SK-N-SH (cell line): ENCODE results near the gene PCNX1. TPM values are rescaled to one million over a fixed set of nuclear protein-coding genes. Genes with fewer than 3 reads are reported as not detected.

Source experiments
- CTCF ChIA-PET: fragments of 300-600, 350-600 bp; formaldehyde crosslinking; extraction: SDS; loops from one replicate; lab custom pipeline; 2021; lab: Yijun Ruan, JAX
- POLR2A ChIA-PET: fragments of 350-600 bp; sonication (Branson Sonifier 250); formaldehyde crosslinking; extraction: SDS; loops from one replicate; lab custom pipeline; 2020; ENCODE audit warnings: antibody characterized with exemption, inconsistent platforms; lab: Yijun Ruan, JAX
- DNase-seq: peaks from one replicate; pipeline ENCODE4 v3.0.0; 2012
- H2AFZ ChIP-seq: fragments of 200-600 bp; sonication (generic); 2 replicates; pipeline ENCODE4 v1.8.1; 2016; ENCODE audit warnings: antibody characterized with exemption, mild to moderate bottlenecking, low read depth
- H3F3A ChIP-seq: fragments of 200-600 bp; sonication (generic); replicated peaks from 2 replicates; pipeline ENCODE3; 2016; ENCODE audit warnings: antibody characterized with exemption, mild to moderate bottlenecking; ENCODE audit not compliant: insufficient read depth
- H3K27ac ChIP-seq, 2 experiments: fragments of 200-500 bp in 1 of 2; fragments of 200-600 bp in 1 of 2; sonication (Bioruptor generic) in 1 of 2; sonication (generic), shearing (Covaris generic) in 1 of 2; 2 replicates each; pipeline versions ENCODE4 v1.5.1 to v1.6.1; 2014 to 2016; ENCODE audit warnings: low read depth in 2 of 2, inconsistent platforms in 1 of 2, low read length in 1 of 2, mild to moderate bottlenecking in 1 of 2, mixed read lengths in 1 of 2
- H3K27me3 ChIP-seq: fragments of 200-600 bp; sonication (generic), shearing (Covaris generic); 2 replicates; pipeline ENCODE4 v1.6.1; 2016; ENCODE audit warnings: mixed run types; ENCODE audit not compliant: insufficient read depth
- H3K36me3 ChIP-seq, 2 experiments: fragments of 200-500 bp in 1 of 2; fragments of 200-600 bp in 1 of 2; sonication (Bioruptor generic) in 1 of 2; sonication (generic) in 1 of 2; replicated peaks in 1 of 2; 2 replicates each; pipeline versions ENCODE3 to v1.5.1; 2014 to 2016; ENCODE audit warnings: low read length in 1 of 2, mild to moderate bottlenecking in 1 of 2; ENCODE audit not compliant: insufficient read depth in 2 of 2, control insufficient read depth in 1 of 2
- H3K4me1 ChIP-seq, 2 experiments: fragments of 200-500 bp in 1 of 2; fragments of 200-600 bp in 1 of 2; sonication (Bioruptor generic) in 1 of 2; sonication (generic), shearing (Covaris generic) in 1 of 2; 2 replicates each; pipeline versions ENCODE4 v1.5.1 to v1.6.1; 2014 to 2016; ENCODE audit warnings: low read depth in 1 of 2, low read length in 1 of 2, mixed run types in 1 of 2; ENCODE audit not compliant: insufficient read depth in 2 of 2, control insufficient read depth in 1 of 2
- H3K4me2 ChIP-seq: fragments of 200-600 bp; sonication (generic), shearing (Covaris generic); 2 replicates; pipeline ENCODE4 v1.6.1; 2017; ENCODE audit warnings: mixed run types
- H3K4me3 ChIP-seq, 2 experiments: fragments of 200-500 bp in 1 of 2; fragments of 200-600 bp in 1 of 2; sonication (Bioruptor generic) in 1 of 2; sonication (generic), shearing (Covaris generic) in 1 of 2; 2 replicates each; pipeline versions ENCODE4 v1.5.1 to v1.8.1; 2014 to 2016; ENCODE audit warnings: low read depth in 2 of 2, inconsistent platforms in 1 of 2, low read length in 1 of 2, mild to moderate bottlenecking in 1 of 2, mixed read lengths in 1 of 2, moderate library complexity in 1 of 2
- H3K79me2 ChIP-seq: fragments of 200-600 bp; sonication (generic); 2 replicates; pipeline ENCODE4 v1.8.1; 2017; ENCODE audit warnings: mild to moderate bottlenecking; ENCODE audit not compliant: insufficient read depth
- H3K9ac ChIP-seq: fragments of 200-600 bp; sonication (generic); 2 replicates; pipeline ENCODE4 v1.6.1; 2017; ENCODE audit warnings: mixed run types
- H3K9me2 ChIP-seq: fragments of 200-600 bp; sonication (generic); 2 replicates; pipeline ENCODE4 v1.6.1; 2017; ENCODE audit warnings: mixed run types
- H3K9me3 ChIP-seq: fragments of 200-600 bp; sonication (generic); 2 replicates; pipeline ENCODE4 v1.6.1; 2017; ENCODE audit warnings: mixed run types, mild to moderate bottlenecking, moderate library complexity
- H4K20me1 ChIP-seq: fragments of 200-600 bp; sonication (generic); 2 replicates; pipeline ENCODE4 v1.6.1; 2017; ENCODE audit warnings: mild to moderate bottlenecking, mixed run types; ENCODE audit not compliant: insufficient read depth
- CTCF ChIP-seq: fragments of 200-600 bp; sonication (generic); IDR thresholded peaks from 2 replicates; pipeline ENCODE4 v1.6.1; 2017; ENCODE audit warnings: antibody characterized with exemption, mild to moderate bottlenecking, moderate library complexity
- EZH2phosphoT487 ChIP-seq: fragments of 200-600 bp; sonication (generic); IDR thresholded peaks from 2 replicates; pipeline ENCODE4 v1.6.1; 2017; ENCODE audit warnings: low read depth, mixed run types, mild to moderate bottlenecking, antibody characterized with exemption, moderate library complexity, borderline replicate concordance
- FOSL2 ChIP-seq: IDR thresholded peaks from 2 replicates; pipeline ENCODE4 v1.4.0; 2012; ENCODE audit warnings: low read depth, mild to moderate bottlenecking, moderate library complexity, borderline replicate concordance
- FOXJ3 ChIP-seq: sonication (generic); formaldehyde crosslinking; IDR thresholded peaks from 2 replicates; pipeline ENCODE4 v1.5.1; 2020; ENCODE audit warnings: mild to moderate bottlenecking, missing genetic modification reagents
- GABPA ChIP-seq: IDR thresholded peaks from 2 replicates; pipeline ENCODE4 v1.4.0; 2012; ENCODE audit warnings: low read depth, mild to moderate bottlenecking
- GATA2 ChIP-seq: sonication (generic); formaldehyde crosslinking; IDR thresholded peaks from 2 replicates; pipeline ENCODE4 v1.5.0; 2020; ENCODE audit warnings: mild to moderate bottlenecking, missing genetic modification reagents
- IRF3 ChIP-seq: fragments of 150-350 bp; IDR thresholded peaks from 2 replicates; pipeline ENCODE4 v1.6.1; 2016; ENCODE audit warnings: mild to moderate bottlenecking, low read depth, low read length
- MAX ChIP-seq: IDR thresholded peaks from 2 replicates; pipeline ENCODE4 v1.4.0; 2012; ENCODE audit warnings: low read depth
- NRF1 ChIP-seq: IDR thresholded peaks from 2 replicates; pipeline ENCODE4 v1.6.1; 2012; ENCODE audit warnings: low read depth, mild to moderate bottlenecking, low read length
- POLR2AphosphoS5 ChIP-seq: IDR thresholded peaks from 2 replicates; pipeline ENCODE4 v1.6.1; 2012; ENCODE audit warnings: low read depth, low read length
- RFX5 ChIP-seq: IDR thresholded peaks from 2 replicates; pipeline ENCODE4 v1.6.1; 2012; ENCODE audit warnings: mild to moderate bottlenecking, improper control_type of control experiment, low read length
- SMC3 ChIP-seq: IDR thresholded peaks from 2 replicates; pipeline ENCODE4 v1.6.1; 2012; ENCODE audit warnings: low read depth, low read length, improper control_type of control experiment
- TAF1 ChIP-seq: IDR thresholded peaks from 2 replicates; pipeline ENCODE4 v1.6.1; 2012; ENCODE audit warnings: low read depth, mild to moderate bottlenecking, low read length, moderate library complexity, borderline replicate concordance
- TCF12 ChIP-seq: IDR thresholded peaks from 2 replicates; pipeline ENCODE4 v1.4.0; 2012
- USF1 ChIP-seq: IDR thresholded peaks from 2 replicates; pipeline ENCODE4 v1.4.0; 2012; ENCODE audit warnings: low read depth, borderline replicate concordance
- ZBTB33 ChIP-seq: IDR thresholded peaks from 2 replicates; pipeline ENCODE4 v1.4.0; 2012; ENCODE audit warnings: low read depth, borderline replicate concordance
- polyA plus RNA-seq, 3 experiments: library from polyadenylated mRNA; depleted of rRNA; stranded (reverse); fragments of >200 nt; gene quantifications; 2 replicates each; pipeline ENCODE4 v1.2.3, GENCODE V29; 2012

PCNX1 gene
- polyA plus RNA-seq, 1 of the 3 experiments (the other 2 are of a cell fraction) = 9.4 TPM

- peaks cover 3% of the 10 kb centered on the region for H3F3A ChIP-seq
- no peak overlapping the region for H3K4me2 ChIP-seq
- no peaks in the 10 kb centered on the region for H3K79me2 ChIP-seq
- no peaks in the 10 kb centered on the region for H3K27me3 ChIP-seq
- peaks cover 0 to 5% of the 10 kb centered on the region in 2 experiments; a peak in 1 of 4 replicates for H3K4me1 ChIP-seq
- no peaks in the 10 kb centered on the region for H3K9me3 ChIP-seq
- H2AFZ ChIP-seq = no peak overlapping the region
- TF ChIP-seq EZH2phosphoT487 = no peak
- no peak for TF ChIP-seq MAX
- TF ChIP-seq TCF12 = no peak
- TF ChIP-seq GABPA = no peak
- no peak for TF ChIP-seq IRF3
- TF ChIP-seq NRF1 = no peak
- no peak for TF ChIP-seq POLR2AphosphoS5
- TF ChIP-seq CTCF = no peak
- TF ChIP-seq FOXJ3 (CRISPR knock-in tag) = no peak
- TF ChIP-seq ZBTB33 = no peak
- no peak for TF ChIP-seq GATA2 (CRISPR knock-in tag)
- TF ChIP-seq RFX5 = no peak
- no peak for TF ChIP-seq FOSL2
- no peak for TF ChIP-seq USF1
- TF ChIP-seq SMC3 = no peak
- TF ChIP-seq TAF1 = no peak
- no peak overlapping the region for H3K9ac ChIP-seq
- no peaks in the 10 kb centered on the region; the same call in 1 of the 2 replicates for H3K9me2 ChIP-seq
- no peak overlapping the region for H3K4me3 ChIP-seq
- H3K36me3 ChIP-seq = peaks cover 50 to 59% of the 10 kb centered on the region in 2 experiments
- no peak overlapping the region for H3K27ac ChIP-seq
- ChIA-PET CTCF (interaction anchor here (1.6 kb wide), 1 partner anchor 11 kb away, joined by 3 read pairs; no protein-coding TSS in a partner anchor), POLR2A (no interaction called here)
- DNase-seq = no peak
- H4K20me1 ChIP-seq = no peaks in the 10 kb centered on the region
These were observed 182.7 kb downstream of the PCNX1 start for GRCh38 chr14:71089971-71090370.
